GM21390 (cell line): Measurements from ENCODE around the gene ZNF662.
A peak's percentile ranks its signal among the peaks of the same experiment; 100 is the strongest.
"Not testable (repeated sequence)": the region's sequence is repeated elsewhere in the genome, so short reads cannot be mapped to it uniquely, and the experiment has no call there.

ENCODE experiments used
- ATAC-seq: cut with Tn5 transposase; IDR thresholded peaks from one replicate; pipeline ENCODE4 v1.9.1; 2021; ENCODE audit not compliant: unreplicated experiment

Gene ZNF662

DNA sequence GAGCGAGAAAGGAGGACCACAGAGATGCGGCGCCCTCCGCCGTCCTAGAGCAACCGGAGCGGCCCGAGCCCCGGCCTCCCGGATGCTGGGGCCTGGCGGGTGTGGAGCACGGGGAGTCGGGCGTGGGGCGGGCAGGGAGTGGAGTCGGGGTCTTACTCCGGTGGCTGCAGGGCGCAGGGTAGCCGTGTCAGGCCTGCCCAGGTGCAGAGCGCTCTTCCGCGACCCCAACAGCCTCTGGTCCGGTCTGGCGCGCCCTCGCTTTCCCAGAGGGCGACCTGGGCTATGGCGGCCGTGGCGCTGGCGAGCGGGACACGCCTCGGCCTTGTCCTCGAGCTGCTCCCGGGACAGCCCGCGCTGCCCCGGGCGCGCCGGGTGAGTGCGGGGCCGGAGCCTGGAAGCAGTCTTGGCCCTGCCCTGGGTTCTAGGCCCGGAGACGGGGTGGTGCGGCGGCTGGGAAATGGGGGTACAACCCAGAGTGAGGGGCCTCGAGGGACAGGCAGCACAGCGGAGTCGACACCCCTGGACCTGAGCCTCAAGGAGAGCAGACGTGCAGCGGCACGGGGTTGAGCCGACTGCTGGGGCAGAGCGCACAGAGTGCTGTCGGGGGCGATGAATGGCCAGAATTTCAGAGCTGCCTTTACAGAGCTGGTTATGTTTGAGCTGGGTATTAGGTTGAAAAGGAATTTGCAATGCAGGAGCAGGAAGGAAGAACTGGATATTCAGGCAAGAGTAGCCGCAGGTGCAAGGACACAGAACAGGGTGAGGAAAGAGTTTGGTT is at the start of gene ZNF662:
Gene ZNF662, plus strand, starts transcription at position 73 of the 778 bp plus-strand sequence. CDS start 1,973 bp downstream, outside the sequence.
- ATAC-seq: no peak

DNA sequence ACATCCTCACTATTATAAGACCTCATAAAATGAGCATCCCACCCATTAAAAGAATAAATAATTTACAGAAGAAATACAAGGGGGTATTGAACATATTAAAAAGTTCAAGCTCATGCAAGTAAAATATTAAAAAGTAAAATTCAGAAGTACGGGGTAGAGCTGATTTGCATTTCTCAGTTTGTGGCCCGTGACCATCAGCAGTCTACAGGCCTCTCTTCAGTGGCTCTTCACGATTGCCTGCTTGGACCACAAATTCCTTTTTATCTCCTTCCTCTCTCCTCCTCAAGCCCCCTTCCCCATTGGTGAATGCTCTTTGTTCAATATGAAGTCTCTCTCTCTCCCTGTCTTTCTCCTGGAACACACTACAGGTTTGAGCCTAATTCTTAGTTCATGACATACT is 49.4 kb upstream of the ZNF662 start:
- ATAC-seq: no peak

DNA sequence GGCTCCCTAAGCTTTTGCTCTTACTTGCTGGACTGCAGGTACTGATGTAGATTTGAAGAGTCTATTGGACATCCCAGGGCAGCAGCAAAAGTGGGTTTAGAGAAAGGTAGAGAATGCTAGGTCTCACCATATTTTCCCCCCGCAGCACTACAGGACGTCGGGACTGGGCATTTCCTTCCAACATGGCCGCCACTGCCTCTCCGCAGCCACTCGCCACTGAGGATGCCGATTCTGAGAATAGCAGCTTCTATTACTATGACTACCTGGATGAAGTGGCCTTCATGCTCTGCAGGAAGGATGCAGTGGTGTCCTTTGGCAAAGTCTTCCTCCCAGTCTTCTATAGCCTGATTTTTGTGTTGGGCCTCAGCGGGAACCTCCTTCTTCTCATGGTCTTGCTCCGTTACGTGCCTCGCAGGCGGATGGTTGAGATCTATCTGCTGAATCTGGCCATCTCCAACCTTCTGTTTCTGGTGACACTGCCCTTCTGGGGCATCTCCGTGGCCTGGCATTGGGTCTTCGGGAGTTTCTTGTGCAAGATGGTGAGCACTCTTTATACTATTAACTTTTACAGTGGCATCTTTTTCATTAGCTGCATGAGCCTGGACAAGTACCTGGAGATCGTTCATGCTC is 41.5 kb upstream of the ZNF662 start:
- no peak for ATAC-seq

DNA sequence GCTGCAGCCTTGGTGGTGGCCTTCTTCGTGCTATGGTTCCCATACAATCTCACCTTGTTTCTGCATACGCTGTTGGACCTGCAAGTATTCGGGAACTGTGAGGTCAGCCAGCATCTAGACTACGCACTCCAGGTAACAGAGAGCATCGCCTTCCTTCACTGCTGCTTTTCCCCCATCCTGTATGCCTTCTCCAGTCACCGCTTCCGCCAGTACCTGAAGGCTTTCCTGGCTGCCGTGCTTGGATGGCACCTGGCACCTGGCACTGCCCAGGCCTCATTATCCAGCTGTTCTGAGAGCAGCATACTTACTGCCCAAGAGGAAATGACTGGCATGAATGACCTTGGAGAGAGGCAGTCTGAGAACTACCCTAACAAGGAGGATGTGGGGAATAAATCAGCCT is 40.7 kb upstream of the ZNF662 start:
- ATAC-seq: no peak

DNA sequence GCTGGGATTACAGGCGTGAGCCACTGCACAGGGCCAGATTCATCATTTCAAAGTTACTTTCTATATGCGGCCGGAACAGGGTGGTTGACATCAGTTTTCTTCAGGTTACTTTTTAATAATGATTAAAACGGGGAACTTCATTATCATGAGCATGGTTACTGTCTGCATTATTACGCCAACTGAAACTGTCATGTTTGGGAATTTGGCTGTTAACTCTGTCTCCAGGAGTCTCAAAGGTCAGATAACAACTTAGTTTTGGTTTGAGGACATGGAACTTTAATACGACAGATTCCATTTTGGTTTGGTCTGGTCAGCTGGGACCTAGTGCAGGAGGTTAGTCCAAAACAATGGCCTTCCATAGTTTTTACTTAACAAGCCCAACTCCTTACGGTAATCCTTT is 38.8 kb upstream of the ZNF662 start:
- no peak for ATAC-seq

DNA sequence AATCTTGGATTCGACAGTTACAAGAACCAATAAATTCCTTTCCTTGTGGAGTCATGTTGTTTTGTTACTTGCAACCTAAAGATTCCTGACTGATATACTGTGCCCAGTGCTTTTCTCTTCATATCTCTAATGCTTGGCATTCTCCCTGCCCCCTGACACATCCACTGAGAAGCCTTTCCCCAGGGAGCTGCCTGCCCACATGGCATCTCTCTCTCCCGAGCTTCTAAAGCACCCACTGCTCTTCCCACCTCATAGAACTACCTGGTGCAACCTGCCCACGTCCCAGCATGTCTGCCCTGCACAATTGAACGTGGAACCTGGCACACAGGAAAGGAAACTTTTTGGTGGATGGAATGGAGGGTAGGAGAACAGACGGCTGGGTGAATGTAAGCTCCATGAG is 37.1 kb upstream of the ZNF662 start:
- no peak for ATAC-seq

DNA sequence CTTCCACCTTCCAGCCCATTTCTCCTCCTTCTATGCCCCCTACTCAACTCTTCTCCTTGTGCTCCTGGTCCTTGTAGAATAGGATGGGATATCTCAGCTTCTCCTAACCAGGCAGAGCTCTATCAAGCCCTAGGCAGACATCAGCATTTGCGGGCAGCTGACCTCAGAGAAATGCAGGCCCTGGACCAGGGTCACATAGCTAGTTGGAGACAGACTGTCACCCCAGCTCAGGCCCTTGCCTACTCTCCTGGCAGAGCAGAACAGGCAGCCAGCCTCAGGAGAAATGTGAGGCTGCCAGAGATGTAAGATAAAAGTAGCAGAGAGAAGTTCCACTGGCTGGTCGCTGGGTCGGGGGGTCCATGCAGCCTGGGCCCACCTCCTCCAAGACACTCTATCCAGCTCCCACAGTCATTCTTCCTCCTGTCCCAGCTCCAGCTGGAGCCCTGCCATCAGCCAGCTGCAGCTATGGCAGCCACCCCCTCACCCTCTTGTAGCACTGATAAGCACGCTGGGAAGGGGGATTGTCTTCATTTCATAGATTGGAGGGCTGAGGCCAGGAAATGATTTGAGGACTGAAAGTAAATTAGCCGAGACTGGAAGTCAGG is 34.2 kb upstream of the ZNF662 start:
- no peak for ATAC-seq

DNA sequence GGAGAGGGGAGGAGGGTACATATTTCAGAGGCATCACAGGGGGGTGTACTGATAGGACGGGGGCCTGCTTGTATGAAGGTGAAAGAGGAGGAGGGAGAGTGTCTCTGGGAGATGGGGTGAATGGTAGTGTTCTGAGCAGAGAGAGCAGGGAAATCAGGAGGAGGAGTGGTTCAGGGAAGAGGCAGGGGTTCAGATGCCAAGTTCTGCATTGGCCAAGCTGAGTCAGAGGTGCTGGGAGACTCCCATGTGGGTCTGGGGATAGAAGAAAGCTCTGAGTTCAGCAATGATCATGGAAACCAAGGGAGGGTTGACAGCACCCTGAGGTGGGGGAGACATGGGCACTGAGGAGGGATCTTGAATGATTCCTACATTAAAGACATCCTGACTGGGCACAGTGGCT is 33.2 kb upstream of the ZNF662 start:
- ATAC-seq: no peak

DNA sequence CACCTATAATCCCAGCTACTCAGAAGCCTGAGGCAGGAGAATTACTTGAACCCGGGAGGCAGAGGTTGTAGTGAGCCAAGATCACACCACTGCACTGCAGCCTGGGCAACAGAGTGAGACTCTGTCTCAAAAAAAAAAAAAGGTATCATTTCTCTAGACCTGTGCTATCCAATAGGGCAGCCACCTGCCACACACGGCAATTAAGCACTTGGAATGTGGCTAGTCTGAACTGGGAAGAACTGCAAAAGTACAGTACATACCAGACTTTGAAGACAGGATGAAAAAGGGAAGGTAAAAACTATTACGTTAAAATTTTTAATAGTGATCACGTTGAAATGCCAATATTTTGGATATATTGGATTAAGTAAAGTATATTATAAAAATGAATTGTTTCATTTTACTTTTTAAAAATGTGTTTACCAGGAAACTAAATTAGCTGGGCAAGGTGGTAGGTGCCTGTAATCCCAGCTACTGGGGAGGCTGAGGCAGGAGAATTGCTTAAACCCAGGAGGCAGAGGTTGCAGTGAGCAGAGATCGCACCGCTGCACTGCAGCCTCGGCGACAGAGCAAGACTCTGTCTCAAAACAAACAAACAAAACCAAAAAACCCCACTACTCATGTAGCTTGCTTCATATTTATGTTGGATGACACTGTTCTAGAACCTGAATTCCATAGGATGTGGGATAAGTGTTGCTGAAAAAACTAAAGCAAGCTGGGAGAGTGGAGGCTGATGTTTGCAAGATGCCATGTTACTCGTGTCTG is 32.5 kb upstream of the ZNF662 start:
- ATAC-seq: no peak

DNA sequence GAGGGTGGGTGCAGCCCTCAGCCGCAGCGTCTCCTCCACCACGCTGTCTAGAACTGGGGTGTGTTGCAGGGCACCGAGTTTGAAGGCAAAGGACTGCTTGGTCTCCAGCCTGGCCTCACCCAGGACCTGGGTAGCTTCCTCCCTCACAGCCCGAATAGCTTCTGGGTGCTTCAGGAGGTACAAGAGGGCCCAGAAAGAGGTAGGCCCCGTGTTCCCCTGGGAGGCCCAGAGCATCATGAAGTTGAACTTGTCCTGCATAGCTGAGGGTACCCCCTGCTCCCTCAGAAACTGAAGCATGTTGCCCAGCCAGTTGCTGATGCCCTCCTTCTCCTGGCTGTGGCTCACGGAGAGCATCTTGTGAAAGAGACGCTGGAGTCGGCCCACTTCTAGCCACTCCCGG is 31.2 kb upstream of the ZNF662 start:
- ATAC-seq: no peak

DNA sequence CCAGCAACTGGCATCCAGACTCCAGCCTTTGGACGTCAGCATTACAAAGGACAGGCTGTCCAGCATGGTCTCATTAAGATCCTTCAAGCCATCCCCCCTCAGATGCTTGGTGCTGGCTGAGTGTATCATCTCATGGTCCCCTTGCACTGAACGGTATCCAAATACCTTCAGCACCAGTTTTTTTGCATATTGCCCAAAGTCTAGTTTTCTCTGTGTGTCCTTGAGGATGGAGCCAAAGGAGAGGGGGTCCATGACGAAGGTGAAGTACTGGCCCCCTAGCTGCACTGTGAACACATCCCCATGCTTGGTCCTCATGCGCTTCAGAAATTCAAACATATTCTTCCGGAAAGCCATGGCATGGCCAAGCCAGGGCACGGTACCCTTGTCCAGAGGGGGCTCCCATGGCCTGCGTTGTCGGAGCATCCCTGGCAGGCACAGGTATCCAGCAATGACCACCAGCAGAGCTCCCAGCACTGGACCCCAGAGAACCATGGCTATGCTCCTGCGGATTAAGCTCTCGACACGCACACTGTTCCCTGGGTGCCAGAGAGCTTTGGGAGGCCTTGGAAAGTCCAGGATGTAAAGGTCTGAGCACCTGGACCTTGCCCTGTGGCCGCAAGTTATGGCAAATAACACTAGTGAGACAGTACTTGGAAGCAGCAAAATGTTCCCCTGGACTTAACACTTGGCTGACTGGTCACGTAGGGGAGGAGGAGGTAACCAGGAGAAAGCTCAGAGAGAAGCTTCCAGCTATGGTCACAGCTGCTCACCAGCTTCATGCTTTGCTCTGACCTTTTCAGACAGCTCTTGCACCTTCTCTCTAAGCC is 30.4 kb upstream of the ZNF662 start, which contains the start of gene CYP8B1:
Gene CYP8B1, minus strand, starts transcription at position 555 of the 827 bp plus-strand sequence. Its CDS starts 63 bp downstream, at position 492.
- no peak for ATAC-seq

DNA sequence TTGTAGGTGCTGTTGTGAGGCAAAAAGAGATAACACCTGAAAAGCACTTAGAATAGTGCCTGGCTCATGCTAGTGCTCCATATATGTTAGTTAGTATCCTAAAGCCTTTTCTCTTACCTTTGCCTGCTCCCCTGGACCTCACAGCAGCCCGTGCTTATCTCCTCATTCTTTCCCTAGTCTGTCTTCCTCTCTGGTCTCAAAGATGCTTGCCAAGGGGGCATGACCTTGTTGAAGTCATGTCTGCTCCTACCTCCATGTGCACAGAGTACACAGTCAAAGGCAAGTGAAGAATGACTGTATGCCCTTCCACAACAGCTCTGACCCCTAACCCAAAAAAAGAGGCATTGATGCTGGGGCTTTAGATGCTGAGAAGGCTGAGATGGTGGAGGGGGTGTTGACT is 29.5 kb upstream of the ZNF662 start:
- ATAC-seq: no peak

DNA sequence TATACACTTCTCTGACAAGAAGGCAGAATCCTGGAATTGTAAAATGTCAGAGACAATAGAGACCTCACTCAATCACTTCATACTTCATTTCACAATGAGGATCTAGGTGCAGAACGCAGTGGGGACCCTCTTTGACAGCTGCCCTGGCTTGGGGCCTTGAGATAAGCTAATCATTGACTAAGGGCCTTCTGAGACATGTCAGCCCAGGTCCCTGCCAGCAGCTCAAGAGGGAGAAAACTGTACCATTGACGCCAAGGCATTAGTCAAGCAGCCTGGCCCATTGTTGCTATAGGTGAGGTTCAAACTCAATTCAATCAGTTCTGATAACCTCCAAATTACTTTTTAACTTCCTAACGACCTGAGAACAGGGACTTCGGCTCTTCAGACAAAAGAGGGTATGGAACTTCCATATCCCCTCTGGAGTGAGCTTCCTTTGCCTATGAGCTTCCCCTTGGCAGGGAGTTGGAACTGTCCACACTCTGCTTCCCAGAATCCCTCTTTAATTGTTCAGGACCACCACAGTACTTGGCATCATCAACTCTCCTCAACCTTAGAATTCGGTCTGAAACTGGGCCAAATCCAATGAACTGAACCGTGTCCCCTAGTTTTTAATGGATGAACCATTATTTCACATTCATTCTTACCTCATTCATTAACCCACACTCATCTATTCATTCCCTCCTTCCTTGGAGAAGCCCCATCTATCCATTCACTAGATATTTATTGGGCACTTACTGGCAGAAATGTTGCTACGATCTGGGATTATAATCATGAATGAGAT is 28.8 kb upstream of the ZNF662 start:
- no peak for ATAC-seq

DNA sequence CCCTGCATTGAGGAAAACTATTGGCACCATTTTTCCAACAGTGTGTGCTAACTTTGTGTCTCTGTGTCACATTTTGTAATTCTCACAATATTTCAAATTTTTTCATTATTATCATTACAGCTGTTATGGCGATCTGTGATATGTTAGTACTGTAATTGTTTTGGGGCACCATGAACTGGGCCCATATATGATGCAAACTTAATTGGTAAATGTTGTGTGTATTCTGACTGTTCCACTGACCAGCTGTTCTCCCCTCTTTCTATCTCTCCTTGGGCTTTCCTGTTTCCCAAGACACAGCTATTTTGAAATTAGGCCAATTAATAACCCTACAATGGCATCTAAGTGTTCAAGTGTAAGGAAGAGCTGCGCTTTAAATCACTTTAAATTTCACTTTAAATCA is 28.1 kb upstream of the ZNF662 start:
- ATAC-seq: no peak

DNA sequence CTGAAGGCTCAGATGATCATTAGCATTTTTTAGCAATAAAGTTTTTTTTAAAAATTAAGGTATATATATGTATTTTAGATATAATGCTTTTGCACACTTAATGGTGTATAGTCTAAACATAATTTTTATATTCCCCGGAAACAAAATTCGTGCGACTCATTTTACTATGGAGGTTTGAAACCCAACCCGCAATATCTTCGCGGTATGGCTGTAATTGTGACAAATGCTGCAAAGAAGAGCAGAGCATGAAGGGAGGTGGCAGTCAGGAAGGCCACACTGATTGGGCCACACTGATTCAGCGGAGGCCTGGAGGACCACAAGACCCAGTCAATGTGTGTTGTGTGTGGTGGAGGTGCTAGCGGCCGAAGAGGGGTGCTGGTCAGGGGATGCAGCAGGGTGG is 25.8 kb upstream of the ZNF662 start:
- ATAC-seq: no peak

DNA sequence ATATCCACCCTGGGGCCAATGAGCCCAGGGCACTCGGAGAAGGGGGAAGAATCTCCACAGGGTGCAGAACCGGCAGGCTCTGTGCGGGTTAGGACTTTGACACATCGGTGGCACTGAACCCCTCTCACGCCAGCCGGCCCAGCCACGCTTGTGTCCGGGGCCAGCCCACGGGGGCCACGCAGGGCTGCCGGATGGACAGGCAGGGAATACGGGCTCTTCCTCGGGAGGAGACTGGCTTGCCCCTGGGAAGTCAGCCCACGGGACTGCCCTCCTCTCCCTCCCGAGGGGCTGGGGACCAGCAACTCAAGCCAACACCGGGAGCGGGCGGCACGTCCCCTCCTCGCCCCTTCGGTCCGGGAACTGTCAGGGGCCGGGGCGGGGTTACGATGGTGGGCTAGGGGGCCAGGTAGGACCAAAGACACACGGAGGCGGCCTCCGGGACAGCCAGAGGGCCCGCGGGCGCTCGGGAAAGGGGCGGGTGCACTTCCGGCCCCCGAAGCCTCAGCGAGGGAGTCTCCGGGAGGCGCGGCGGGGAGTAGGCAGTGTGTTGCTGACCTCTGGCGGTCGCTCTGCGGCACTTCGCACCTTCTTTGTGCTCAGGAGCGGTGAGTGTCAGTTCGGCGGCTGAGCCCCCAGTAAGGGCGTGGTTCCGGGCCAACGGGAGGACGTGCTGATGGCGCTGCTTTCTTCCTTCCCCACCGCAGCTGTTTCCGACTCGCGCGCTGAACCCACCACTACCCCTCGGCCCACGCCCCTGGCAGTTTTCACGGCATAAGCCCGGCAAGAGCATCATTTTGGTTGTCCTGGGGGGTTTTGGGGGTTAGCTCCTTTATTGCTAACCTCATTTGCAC is 25.1 kb upstream of the ZNF662 start:
- peak; percentile 98 for ATAC-seq

DNA sequence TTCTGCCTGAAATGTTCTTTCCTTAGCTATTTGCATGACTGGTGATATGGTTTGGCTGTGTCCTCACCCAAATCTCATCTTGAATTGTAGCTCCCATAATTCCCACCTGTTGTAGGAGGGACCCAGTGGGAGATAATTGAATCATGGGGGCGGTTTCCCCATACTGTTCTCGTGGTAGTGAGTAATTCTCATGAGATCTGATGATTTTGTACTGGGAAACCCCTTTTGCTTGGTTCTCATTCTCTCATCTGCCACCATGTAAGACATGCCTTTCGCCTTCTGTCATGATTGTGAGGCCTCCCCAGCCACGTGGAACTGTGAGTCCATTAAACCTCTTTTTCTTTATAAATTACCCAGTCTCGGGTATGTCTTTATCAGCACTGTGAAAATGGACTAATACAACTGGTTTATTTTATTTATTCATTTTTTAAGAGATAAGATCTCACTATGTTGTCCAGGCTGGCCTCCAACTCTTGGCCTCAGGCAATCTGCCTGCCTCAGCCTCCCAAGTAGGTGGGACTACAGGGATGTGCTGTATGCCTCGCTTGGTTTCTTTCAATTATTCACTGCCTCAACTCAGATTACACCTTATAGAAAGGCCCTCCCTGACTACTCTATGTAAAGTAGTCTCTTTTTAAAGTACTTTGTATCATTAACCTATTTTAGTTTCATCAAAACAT is 22.6 kb upstream of the ZNF662 start:
- ATAC-seq: not testable (repeated sequence)

DNA sequence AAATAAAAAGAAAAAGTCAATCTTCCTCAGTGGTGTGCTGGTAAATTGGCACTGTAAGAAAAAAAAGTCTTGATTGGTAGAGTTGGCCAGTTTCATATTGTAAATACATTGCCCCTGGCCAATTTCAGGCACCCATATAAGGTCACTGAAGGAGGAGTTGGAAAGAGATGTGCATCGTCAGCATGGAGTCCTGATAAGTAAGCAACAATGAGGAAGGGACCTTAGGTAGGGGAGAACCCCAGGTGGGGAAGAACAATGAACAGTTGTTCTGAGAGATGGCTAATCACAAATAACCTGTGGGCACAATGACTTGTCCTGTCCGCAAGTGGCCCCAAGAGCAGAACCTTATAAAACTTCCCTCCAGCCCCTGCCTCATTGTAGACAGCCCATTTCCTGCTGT is 21.6 kb upstream of the ZNF662 start:
- ATAC-seq: no peak
